Right atrium auricular region (tissue), 2 donors: ENCODE measurements around the gene PLA2G5. TPM values are rescaled to one million over a fixed set of nuclear protein-coding genes. Genes with fewer than 3 reads are reported as not detected.

ENCODE experiments used
- DNase-seq: peaks from one replicate; pipeline ENCODE4 v3.0.0-alpha.2; 2019; ENCODE audit warnings: low spot score
- H3K27ac ChIP-seq, 2 donors: fragments of 200-600 bp; sonication (generic); 1 replicate in 1 of 2; 2 replicates in 1 of 2; pipeline ENCODE4 v1.5.1; 2016 to 2019
- H3K27me3 ChIP-seq, 2 donors: fragments of 200-600 bp; sonication (generic); one replicate each; pipeline versions ENCODE4 v1.5.1 to v1.6.0; 2017 to 2019
- H3K36me3 ChIP-seq: fragments of 200-600 bp; sonication (generic); one replicate; pipeline ENCODE4 v1.5.1; 2016
- H3K4me1 ChIP-seq, 2 donors: fragments of 200-600 bp; sonication (generic); one replicate each; pipeline versions ENCODE4 v1.5.1 to v1.6.0; 2017 to 2019
- H3K4me3 ChIP-seq, 2 donors: fragments of 200-600 bp; sonication (generic); 1 replicate in 1 of 2; 2 replicates in 1 of 2; pipeline ENCODE4 v1.5.1; 2017 to 2019; ENCODE audit warnings: mild to moderate bottlenecking in 1 of 2, moderate library complexity in 1 of 2
- H3K9me3 ChIP-seq, 2 donors: fragments of 200-600 bp; sonication (generic); one replicate each; pipeline ENCODE4 v1.5.1; 2019
- CTCF ChIP-seq, 2 donors: fragments of 200-600 bp; sonication (generic); IDR thresholded peaks; one replicate each; pipeline ENCODE4 v1.5.1; 2019; ENCODE audit warnings: antibody characterized with exemption in 2 of 2
- total RNA-seq, 2 donors: library from RNA; depleted of rRNA; stranded (reverse); fragments of >200 nt; gene quantifications; one replicate each; pipeline ENCODE4 v1.1.0, GENCODE V29; 2016

The PLA2G5 gene
- total RNA-seq, 2 donors from 2014 or later = 115 to 149 TPM

DNA sequence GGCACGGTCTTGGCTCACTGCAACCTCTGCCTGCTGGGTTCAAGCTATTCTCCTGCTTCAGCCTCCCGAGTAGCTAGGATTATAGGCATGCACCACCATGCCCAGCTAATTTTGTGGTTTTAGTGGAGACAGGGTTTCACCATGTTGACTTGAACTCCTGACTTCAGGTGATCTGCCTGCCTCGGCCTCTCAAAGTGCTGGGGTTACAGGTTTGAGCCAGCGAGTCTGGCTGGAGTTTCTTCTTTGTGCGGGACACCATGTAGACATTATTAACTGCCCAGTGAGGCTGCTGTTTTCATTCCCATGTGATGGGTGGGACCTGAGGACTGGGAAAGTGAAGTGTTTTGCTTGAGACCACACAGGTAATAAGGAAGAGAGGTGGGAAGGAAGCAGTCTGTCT is 23.3 kb downstream of the PLA2G5 start:
- Histone ChIP-seq H3K4me3 (no peak overlapping the region), H3K36me3 (peaks cover 30% of the 10 kb centered on the region), H3K27ac (peak overlapping the region; percentile 38 to 68), H3K9me3 (no peaks in the 10 kb centered on the region), H3K27me3 (no peaks in the 10 kb centered on the region), H3K4me1 (peaks cover 0 to 25% of the 10 kb centered on the region in 2 donors)
- no peak for TF ChIP-seq CTCF (IDR thresholded peaks at IDR 0.05)
- no peak for DNase-seq

- peak; percentile 93 for DNase-seq
- peak overlapping the region; percentile 38 to 68 for H3K27ac ChIP-seq
Measured at GRCh38 chr1:20093940-20094391, 24.0 kb downstream of the PLA2G5 start.

DNA sequence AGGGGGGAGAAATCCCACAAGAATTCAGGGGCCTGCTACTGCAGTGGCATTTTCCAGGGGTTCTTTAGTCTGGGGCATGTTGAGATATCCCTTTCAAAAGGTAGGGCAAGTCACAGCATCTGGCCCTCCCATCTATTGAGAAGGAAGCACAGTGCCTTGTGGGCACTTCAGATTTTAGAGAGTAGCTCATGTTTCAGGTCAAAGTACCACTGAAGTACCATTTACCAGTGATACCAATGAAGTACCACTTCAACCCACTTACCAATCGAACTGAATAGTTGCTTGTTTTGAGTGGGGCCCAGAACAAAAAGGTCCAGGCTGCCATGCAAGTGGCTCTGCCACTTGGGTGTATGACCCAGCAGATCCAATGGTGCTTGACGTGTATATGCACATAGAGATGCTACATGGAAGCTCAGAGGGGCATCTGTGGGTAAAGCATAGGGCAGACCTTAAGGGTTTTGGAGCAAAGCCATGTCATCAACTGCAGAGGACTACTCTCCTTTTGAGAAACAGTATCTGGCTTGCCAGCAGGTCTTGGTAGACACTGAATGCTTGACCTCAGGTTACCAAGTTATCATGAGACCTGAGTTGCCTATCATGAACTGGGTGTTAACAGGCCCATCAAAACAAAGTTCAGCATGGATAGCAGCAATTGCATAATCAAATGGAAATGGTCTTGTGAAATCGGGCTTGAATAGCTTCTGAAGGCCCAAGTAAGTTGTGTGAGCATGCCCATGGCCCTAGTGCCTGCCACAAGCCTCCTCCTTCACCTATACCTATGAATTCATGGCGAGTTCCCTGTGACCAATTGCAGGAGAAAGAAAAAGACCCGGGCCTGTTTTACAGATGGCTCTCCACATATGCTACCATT is 25.8 kb downstream of the PLA2G5 start:
- Histone ChIP-seq H3K4me3 (no peak overlapping the region), H3K36me3 (peaks cover 5% of the 10 kb centered on the region), H3K27me3 (no peaks in the 10 kb centered on the region), H3K9me3 (no peaks in the 10 kb centered on the region), H3K27ac (peak overlapping the region in 1 of 2 donors; percentile 14), H3K4me1 (peaks cover 0 to 15% of the 10 kb centered on the region in 2 donors)
- no peak for DNase-seq
- TF ChIP-seq CTCF (IDR thresholded peaks at IDR 0.05) = no peak

More at GRCh38 chr1:20093940-20094391, 24.0 kb downstream of the PLA2G5 start:
- H3K36me3 ChIP-seq = peaks cover 24% of the 10 kb centered on the region
- no peaks in the 10 kb centered on the region for H3K27me3 ChIP-seq
- TF ChIP-seq CTCF (IDR thresholded peaks at IDR 0.05) = no peak
- peaks cover 0 to 20% of the 10 kb centered on the region in 2 donors for H3K4me1 ChIP-seq
- H3K9me3 ChIP-seq = no peaks in the 10 kb centered on the region
- no peak overlapping the region for H3K4me3 ChIP-seq

GRCh38 chr1:20096840-20097447 is 26.9 kb downstream of the PLA2G5 start:
- DNase-seq = no peak
- no peaks in the 10 kb centered on the region for H3K9me3 ChIP-seq
- H3K27ac ChIP-seq = no peak overlapping the region
- H3K4me1 ChIP-seq = peaks cover 0 to 15% of the 10 kb centered on the region in 2 donors
- no peak for TF ChIP-seq CTCF (IDR thresholded peaks at IDR 0.05)
- no peaks in the 10 kb centered on the region for H3K36me3 ChIP-seq
- no peaks in the 10 kb centered on the region for H3K27me3 ChIP-seq
- H3K4me3 ChIP-seq = no peak overlapping the region

DNA sequence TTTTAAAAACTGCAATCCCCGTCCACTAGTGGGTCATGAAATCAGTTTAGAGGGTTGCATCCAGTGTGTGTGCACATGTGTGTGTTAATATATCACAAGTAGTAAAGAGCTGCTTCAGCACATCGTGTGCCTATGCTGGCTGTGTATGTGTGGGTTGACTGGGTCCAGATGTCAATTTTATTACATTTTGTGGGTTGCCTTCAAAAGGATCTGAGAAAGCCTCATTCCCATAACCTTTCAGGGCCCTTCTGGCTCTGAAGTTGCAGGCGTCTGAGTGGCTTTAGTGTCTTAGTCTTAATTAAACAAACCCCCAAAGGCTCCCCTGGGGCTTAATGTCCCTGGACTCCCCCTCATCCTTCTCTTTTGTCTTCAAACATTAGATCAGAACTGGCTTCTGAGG is 29.5 kb downstream of the PLA2G5 start:
- no peaks in the 10 kb centered on the region for H3K9me3 ChIP-seq
- DNase-seq = no peak
- no peaks in the 10 kb centered on the region for H3K27me3 ChIP-seq
- H3K4me1 ChIP-seq = peaks cover 0 to 3% of the 10 kb centered on the region in 2 donors
- H3K36me3 ChIP-seq = no peaks in the 10 kb centered on the region
- TF ChIP-seq CTCF (IDR thresholded peaks at IDR 0.05) = no peak
- no peak overlapping the region for H3K4me3 ChIP-seq
- no peak overlapping the region for H3K27ac ChIP-seq
